HG03520 (cell line): ENCODE data around the gene CNTN6.
A peak's percentile ranks its signal among the peaks of the same experiment; 100 is the strongest.
"Not testable (repeated sequence)": the region's sequence is repeated elsewhere in the genome, so short reads cannot be mapped to it uniquely, and the experiment has no call there.

Experiments used
- ATAC-seq: cut with Tn5 transposase; IDR thresholded peaks from one replicate; pipeline ENCODE4 v1.9.1; 2021; ENCODE audit warnings: mild to moderate bottlenecking, moderate library complexity; ENCODE audit not compliant: unreplicated experiment

The CNTN6 gene

DNA sequence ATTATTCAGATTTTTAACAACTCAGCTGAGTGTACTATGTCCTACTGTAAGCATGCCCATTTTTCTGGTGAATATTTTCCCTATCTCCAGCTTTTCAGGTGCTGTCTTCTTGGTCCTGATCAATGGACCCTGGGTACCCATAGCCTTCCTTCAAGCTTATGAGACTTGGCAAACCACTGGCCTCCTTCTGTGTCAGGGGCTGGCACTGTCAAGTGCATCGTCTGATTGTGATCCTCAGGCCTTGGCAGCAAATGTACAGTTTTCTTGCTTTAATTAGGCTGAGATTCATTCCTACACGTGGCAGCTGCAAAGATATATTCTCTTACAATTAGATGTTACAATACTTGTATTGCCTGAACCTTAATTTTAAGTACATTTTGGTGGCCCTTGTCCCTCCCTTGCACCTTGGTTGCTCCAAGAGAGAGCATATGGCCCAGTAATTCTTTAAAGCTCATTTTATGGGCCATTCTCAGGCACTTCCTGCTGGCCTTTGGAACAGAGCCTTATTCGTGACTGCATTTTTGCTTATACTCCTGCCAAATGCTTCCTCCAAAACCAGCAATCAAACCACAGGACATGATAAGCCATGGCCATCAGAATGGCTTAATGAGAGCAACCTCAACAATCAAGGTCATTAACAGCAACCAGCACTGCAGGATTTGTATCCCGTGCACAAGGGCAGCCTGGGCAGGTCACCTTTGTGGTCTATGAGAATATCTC lies 179.9 kb downstream of the CNTN6 start:
- no peak for ATAC-seq

GRCh38 chr3:1275495-1275894 lies 182.7 kb downstream of the CNTN6 start:
- ATAC-seq: no peak

- no peak for ATAC-seq
Observed at GRCh38 chr3:1287815-1288214, 195.0 kb downstream of the CNTN6 start.

- no peak for ATAC-seq
Observed at GRCh38 chr3:1288805-1289494, 196.1 kb downstream of the CNTN6 start.

- ATAC-seq: no peak
Observed at GRCh38 chr3:1292571-1293071, 199.8 kb downstream of the CNTN6 start.

- ATAC-seq: no peak
Observed at GRCh38 chr3:1294586-1294985, 201.8 kb downstream of the CNTN6 start.

DNA sequence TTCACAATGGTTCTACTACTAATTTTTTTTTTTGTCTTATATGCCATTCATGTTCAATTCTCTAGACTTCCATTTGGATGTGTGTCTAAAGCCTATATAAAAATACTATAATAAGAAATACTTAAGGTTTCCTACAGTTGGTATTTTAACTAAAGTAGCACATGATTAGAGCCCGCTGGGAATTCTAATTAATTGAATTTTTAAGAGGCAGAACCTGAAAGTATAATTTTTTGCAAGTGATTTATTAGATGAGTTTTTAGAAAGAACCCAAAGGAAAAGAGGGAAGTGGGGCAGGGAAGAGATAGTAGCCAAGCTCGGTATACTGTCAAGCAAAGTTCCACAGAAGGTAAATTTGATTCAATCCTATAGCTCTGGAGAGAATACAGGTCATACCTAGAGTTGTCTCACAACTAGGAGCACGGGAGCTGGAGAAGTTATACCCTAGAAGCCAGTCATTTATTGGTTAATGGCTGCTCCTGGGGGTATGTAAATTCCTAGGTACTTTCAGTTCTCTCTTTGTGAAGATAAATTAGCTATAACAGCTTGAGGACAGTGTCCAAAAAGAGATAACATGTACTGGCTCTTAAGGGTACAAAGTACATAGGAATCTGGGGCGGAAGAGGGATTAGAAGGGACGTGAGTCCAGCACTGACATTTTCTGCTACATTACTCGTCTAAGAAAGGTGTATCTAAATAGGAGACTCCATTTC lies 225.6 kb downstream of the CNTN6 start:
- ATAC-seq: no peak

GRCh38 chr3:1326546-1326945 lies 233.7 kb downstream of the CNTN6 start:
- no peak for ATAC-seq

DNA sequence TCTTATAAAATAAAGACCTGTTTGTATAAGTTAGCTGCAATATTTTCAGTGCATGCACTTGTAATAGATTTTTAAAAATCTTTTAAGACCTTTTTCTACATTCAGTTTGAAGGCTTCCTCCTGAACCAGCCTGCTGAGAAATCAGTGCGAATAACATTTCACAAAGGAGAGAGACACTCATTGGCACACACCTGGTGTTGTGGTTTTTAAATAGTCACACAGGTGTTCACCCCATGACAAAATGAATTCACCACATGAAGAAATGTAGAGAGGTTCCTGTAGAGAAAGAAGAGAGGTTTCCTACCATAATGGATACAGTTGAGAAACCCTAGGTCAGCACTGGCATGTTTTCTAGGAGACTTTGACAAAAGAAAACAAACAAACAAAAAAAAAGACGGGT lies 237.3 kb downstream of the CNTN6 start:
- ATAC-seq: no peak

GRCh38 chr3:1346386-1346785 lies 253.6 kb downstream of the CNTN6 start:
- no peak for ATAC-seq

DNA sequence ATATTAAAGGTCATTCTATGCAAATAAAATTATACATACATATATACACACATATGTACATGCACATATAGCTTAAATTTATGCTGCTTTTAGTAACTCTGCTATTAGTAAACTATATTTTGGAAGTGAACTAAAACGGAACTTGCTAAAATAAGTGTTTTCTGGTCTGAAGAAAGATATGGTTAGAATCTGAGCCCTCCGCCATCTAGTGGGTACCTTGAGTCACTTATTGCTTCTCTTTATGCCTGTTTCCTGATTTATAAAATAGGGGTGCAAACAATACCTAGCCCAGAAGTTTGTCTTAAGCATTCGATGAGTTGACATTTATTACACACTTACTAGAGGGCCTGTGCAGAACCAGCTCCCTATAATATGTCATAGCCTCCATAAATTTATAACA lies 255.7 kb downstream of the CNTN6 start:
- ATAC-seq: no peak

GRCh38 chr3:1350885-1351284 lies 258.1 kb downstream of the CNTN6 start:
- ATAC-seq: no peak

DNA sequence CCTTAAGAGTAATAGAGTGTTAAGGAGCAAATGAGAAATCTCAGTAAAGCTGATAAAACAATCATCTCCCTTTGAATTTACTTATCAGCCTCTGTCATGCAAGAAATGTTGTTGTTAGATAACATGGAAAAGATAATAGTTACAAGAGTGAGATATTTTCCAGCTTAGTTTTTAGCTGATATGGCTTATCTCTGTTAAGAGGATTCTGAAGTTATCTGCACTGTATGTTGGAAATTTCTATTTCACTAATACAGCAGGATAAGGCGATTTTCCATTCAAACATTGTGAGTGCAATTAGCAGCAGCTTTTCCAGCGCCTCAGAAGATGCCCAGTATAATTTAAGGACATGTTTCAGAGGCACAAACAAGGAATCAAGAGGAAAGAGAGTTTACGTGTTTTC lies 262.9 kb downstream of the CNTN6 start:
- ATAC-seq: no peak

DNA sequence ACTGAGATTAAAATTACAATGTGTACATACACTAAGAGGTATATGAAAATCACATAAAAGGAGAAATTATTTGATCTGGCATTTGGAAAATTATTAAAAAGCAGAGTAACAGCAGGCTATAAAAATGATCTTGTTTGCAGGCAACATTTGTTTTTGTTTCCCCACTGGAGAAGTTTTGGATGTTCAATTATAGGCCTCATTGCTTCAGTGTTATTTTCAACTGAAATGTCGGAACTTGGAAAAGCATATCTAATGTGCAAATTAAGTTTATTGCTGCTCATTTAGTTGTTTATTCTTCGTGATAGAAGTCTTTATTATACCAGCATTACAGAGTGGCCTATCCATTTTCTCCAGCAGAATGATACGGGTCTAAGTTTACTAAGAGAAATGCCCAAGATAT lies 263.3 kb downstream of the CNTN6 start:
- ATAC-seq: no peak

- ATAC-seq: no peak
Observed at GRCh38 chr3:1365528-1365927, 272.7 kb downstream of the CNTN6 start.

DNA sequence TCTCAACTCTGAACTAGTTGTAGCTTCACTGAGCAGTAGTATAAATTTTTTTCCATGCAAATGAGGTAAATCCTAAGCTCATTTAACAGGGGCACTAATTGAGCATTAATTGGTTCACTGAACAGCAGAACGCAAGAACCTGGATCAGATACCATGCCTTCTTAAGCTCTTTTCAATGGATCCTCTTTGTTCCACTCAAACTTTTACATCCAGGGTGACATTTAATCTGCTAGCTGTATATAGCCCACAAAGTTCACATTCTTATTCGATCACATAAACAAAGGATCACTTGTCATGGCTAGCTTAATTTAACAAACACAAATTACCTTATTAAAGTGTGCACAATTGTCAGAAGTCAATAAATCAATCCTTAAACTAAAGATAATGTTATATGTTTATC lies 281.6 kb downstream of the CNTN6 start:
- no peak for ATAC-seq

DNA sequence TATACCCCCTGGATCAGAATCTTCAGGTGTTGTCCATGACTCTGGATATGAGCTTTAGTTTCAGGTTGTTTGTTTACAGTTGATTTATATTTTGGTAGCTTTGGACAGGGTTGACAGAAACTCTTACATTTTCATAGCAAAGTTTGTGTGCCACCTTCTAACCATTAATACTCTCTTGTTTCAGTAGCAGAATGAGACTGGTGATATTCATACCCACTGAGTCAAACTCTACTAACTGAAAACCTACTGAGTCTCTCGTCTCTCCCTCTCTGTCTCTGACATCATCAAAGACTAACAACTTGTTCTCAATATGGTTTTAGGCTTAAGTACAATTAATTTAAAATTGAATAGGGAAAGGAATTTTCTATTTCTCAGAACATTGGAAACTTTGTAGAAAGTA lies 282.3 kb downstream of the CNTN6 start:
- no peak for ATAC-seq

DNA sequence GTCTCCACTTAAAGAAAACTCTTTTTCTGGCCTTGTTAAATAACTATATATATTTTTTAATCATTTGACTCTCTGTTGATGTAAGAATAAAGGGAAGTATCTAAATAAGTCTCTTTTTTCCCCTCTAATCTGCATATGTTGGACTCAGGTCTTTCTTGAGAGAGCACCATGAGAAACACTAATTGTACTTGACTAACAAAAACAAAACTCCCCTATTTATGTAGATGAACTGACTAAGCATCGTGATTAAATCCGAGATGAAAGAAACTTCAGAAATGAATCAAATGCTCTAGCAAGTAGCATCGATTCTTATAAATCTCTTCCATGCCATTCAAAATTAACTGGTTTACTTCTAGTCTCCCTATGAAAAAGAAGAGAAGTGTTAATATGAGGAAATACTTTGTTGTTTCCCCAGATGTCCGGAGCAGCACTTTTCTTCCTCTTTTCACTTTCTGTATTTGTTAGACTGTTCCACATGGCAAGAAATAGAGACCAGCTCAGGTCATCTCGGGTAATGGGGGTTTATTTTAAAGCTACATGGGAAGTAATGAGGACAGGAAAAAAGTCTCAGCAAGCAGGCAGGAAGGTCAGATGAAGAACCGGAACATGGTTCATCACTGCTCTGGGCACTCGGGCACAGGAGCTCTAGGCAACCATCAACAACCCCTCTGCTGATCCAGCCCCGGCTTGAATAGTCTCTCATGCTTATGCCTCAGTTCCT lies 288.3 kb downstream of the CNTN6 start:
- peak; percentile 56 for ATAC-seq

DNA sequence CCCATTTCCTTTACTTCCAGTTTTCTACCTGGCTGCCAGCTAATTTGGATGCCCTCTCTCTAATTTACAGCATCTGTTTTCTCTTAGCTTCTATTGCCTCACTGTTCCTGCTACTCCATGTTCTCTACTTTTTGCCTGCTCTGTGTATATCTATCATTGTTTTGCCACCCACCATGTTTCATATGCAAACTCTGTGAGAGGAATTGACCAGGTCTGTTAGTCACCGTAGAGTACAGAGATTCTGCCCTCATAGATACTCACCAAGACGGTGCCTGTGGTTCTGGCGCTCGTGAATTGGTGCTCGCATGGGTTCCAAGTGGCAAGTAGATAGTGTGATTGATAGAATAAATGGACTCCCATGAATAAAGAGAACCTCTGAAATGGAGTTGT lies 288.8 kb downstream of the CNTN6 start:
- ATAC-seq: peak; percentile 2

- not testable (repeated sequence) for ATAC-seq
Observed at GRCh38 chr3:1387396-1387905, 294.6 kb downstream of the CNTN6 start.

DNA sequence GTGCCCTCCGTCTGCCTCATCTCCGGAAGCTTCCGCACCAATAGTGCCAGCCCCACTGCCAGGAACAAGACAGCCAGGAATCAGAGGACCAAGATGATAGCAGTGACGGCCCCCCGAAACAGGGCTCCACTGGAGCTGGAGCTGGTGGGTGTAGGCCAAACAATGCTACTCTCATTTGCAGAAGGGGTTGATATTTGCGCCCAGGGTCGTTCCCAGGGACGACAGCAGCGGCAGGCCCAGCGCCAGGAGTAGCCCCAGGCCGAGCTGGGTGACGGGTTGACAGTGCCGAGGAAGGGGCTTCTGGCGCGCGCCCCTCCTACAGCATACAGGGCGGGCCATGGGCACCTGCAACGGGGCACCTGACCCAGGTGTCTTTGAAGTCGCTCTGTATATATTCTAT lies 301.4 kb downstream of the CNTN6 start:
- no peak for ATAC-seq
